ENCODE measurements around the gene ZNF821.

ZNF821 gene

GRCh38 chr16:71854369-71854948 lies 29.5 kb downstream of the ZNF821 start:
- no peaks in the 10 kb centered on the region for H3K4me1 ChIP-seq (ENCODE audit: control insufficient read depth, insufficient read depth, low read length)
- no peak overlapping the region for H3K4me3 ChIP-seq (ENCODE audit: low read length)
- no peak overlapping the region for H3K9ac ChIP-seq (ENCODE audit: low read depth, low read length)
- H3K9me3 ChIP-seq (replicated peaks; ENCODE audit: low read length): no peaks in the 10 kb centered on the region
- no peaks in the 10 kb centered on the region for H3K27me3 ChIP-seq (ENCODE audit: control insufficient read depth, insufficient read depth, low read length)
- H3K36me3 ChIP-seq (ENCODE audit: insufficient read depth, low read length): peaks cover 50% of the 10 kb centered on the region
- no peak overlapping the region for H3K4me2 ChIP-seq (ENCODE audit: low read length)

DNA sequence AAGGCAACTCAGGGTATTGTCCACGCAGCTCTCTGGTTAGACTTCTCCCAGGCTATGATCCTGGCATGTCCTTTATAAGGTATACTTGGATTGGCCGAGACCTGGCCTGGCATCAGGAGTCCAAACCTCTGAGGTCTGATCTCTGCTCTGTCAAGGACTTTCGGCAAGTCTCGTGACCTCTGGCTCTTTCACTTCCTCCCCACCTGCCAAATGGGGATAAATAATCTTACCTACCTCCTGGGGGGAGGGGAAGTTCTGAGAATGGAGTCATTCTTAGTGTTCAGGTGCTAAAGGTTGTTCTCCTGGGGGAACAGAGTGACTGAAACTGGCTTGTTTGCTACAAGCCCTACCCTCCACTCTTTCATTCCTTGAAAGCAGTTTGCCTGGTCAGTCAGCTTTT lies 30.6 kb downstream of the ZNF821 start:
- no peaks in the 10 kb centered on the region for H3K9me3 ChIP-seq (replicated peaks; ENCODE audit: low read length)
- no peaks in the 10 kb centered on the region for H3K4me1 ChIP-seq (ENCODE audit: control insufficient read depth, insufficient read depth, low read length)
- peaks cover 54% of the 10 kb centered on the region for H3K36me3 ChIP-seq (ENCODE audit: insufficient read depth, low read length)
- no peaks in the 10 kb centered on the region for H3K27me3 ChIP-seq (ENCODE audit: control insufficient read depth, insufficient read depth, low read length)
- H3K9ac ChIP-seq (ENCODE audit: low read depth, low read length): no peak overlapping the region
- no peak overlapping the region for H3K4me2 ChIP-seq (ENCODE audit: low read length)
- H3K4me3 ChIP-seq (ENCODE audit: low read length): no peak overlapping the region

DNA sequence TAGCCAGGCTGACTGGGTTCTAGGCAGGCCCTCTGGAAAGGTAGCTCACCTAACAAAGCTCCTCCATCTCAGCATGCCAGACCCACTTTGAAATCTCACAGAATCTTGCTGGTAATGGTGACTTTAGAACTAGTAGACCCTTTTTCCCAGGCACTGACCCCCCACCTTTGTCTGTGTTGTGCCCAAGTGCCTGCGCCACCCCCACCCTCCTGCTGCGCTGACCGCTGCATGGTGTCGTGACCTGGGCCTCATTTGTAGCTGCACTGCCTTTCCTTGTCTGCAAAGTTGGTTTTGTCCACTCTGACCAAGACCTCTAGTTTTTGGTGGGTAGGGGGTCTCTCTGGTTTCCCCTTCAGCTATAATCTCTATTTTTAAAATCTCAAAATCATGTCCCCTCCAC lies 31.4 kb downstream of the ZNF821 start:
- H3K4me1 ChIP-seq (ENCODE audit: control insufficient read depth, insufficient read depth, low read length): no peaks in the 10 kb centered on the region
- no peaks in the 10 kb centered on the region for H3K9me3 ChIP-seq (replicated peaks; ENCODE audit: low read length)
- H3K36me3 ChIP-seq (ENCODE audit: insufficient read depth, low read length): peaks cover 57% of the 10 kb centered on the region
- no peak overlapping the region for H3K4me3 ChIP-seq (ENCODE audit: low read length)
- H3K9ac ChIP-seq (ENCODE audit: low read depth, low read length): no peak overlapping the region
- H3K4me2 ChIP-seq (ENCODE audit: low read length): no peak overlapping the region
- H3K27me3 ChIP-seq (ENCODE audit: control insufficient read depth, insufficient read depth, low read length): no peaks in the 10 kb centered on the region

DNA sequence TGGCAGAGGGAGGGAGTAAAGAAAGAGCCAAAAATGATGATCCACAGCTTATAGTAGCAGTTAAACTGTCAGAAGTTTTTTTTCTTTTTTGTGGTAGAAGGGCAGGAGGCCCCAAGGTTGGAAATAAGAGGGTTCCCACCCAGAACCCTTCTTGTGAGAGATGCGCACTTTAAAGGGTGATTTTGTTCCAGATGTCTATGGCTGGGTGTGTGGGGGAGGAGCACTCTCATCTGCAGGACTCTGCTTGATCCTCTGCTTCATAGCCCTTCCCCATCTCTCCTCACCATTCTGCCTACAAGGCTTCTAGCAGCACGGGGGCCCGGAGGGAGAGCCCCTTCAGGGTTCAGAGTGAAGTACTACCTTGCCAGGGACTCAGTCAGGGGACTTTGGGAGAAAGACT lies 31.8 kb downstream of the ZNF821 start:
- Histone ChIP-seq H3K4me3 (ENCODE audit: low read length) (no peak overlapping the region), H3K36me3 (ENCODE audit: insufficient read depth, low read length) (peaks cover 53% of the 10 kb centered on the region)

GRCh38 chr16:71851746-71852145 lies 32.2 kb downstream of the ZNF821 start:
- Histone ChIP-seq H3K36me3 (ENCODE audit: insufficient read depth, low read length) (peaks cover 53% of the 10 kb centered on the region), H3K9ac (ENCODE audit: low read depth, low read length) (no peak overlapping the region), H3K27me3 (ENCODE audit: control insufficient read depth, insufficient read depth, low read length) (no peaks in the 10 kb centered on the region)

More for the DNA sequence above, 31.8 kb downstream of the ZNF821 start:
- H3K9me3 ChIP-seq (replicated peaks; ENCODE audit: low read length): no peaks in the 10 kb centered on the region
- H3K4me1 ChIP-seq (ENCODE audit: control insufficient read depth, insufficient read depth, low read length): peaks cover 1% of the 10 kb centered on the region
- H3K27me3 ChIP-seq (ENCODE audit: control insufficient read depth, insufficient read depth, low read length): no peaks in the 10 kb centered on the region
- H3K4me2 ChIP-seq (ENCODE audit: low read length): no peak overlapping the region
- no peak overlapping the region for H3K9ac ChIP-seq (ENCODE audit: low read depth, low read length)

DNA sequence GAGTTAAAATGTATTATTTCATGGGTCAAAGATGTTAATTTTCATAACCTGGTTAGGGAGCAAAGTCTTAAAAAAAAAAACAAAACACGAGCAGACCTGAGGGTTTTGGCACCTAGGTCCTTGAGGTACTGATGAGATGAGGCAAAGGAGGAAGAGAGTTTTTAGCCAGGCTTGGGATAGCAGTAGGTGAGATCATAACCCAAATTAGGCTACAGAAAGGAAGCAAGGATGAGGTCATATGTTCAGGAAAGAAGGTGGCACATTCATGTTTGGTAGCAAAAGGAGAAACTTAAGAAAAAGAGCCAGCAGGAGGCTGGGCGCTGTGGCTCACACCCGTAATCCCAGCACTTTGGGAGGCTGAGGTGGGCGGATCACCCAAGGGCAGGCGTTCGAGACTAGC lies 35.4 kb downstream of the ZNF821 start:
- Histone ChIP-seq H3K36me3 (ENCODE audit: insufficient read depth, low read length) (peaks cover 48% of the 10 kb centered on the region), H3K4me3 (ENCODE audit: low read length) (no peak overlapping the region), H3K9ac (ENCODE audit: low read depth, low read length) (no peak overlapping the region), H3K4me1 (ENCODE audit: control insufficient read depth, insufficient read depth, low read length) (peaks cover 8% of the 10 kb centered on the region), H3K4me2 (ENCODE audit: low read length) (no peak overlapping the region), H3K27me3 (ENCODE audit: control insufficient read depth, insufficient read depth, low read length) (no peaks in the 10 kb centered on the region), H3K9me3 (replicated peaks; ENCODE audit: low read length) (no peaks in the 10 kb centered on the region)

More at GRCh38 chr16:71851746-71852145, 32.2 kb downstream of the ZNF821 start:
- Histone ChIP-seq H3K4me3 (ENCODE audit: low read length) (no peak overlapping the region), H3K4me1 (ENCODE audit: control insufficient read depth, insufficient read depth, low read length) (peaks cover 5% of the 10 kb centered on the region), H3K9me3 (replicated peaks; ENCODE audit: low read length) (no peaks in the 10 kb centered on the region), H3K4me2 (ENCODE audit: low read length) (no peak overlapping the region)

DNA sequence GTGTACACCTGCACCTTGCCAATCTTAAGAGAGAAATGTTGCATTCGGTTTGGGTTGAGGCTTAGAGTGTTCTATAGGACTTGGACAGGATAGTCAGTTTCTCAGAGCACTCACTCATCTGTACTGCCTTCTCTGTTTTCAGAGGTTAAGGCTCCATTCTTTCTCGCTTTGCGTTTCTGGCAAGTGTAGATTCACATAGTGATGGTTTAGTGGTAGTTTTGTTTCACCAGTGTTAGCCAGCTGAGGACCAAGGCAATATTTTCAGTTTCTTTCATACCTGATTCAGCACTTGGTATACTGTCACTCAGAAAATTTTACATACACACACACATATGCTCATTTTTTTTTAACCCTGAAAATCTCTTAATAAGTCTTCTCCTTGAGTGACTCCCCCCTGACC lies 36.9 kb downstream of the ZNF821 start:
- peaks cover 8% of the 10 kb centered on the region for H3K4me1 ChIP-seq (ENCODE audit: control insufficient read depth, insufficient read depth, low read length)
- H3K4me2 ChIP-seq (ENCODE audit: low read length): peak overlapping the region; percentile 93
- H3K27me3 ChIP-seq (ENCODE audit: control insufficient read depth, insufficient read depth, low read length): no peaks in the 10 kb centered on the region
- peak overlapping the region; percentile 99 for H3K4me3 ChIP-seq (ENCODE audit: low read length)
- peaks cover 40% of the 10 kb centered on the region for H3K36me3 ChIP-seq (ENCODE audit: insufficient read depth, low read length)
- peak overlapping the region; percentile 97 for H3K9ac ChIP-seq (ENCODE audit: low read depth, low read length)
- no peaks in the 10 kb centered on the region for H3K9me3 ChIP-seq (replicated peaks; ENCODE audit: low read length)

DNA sequence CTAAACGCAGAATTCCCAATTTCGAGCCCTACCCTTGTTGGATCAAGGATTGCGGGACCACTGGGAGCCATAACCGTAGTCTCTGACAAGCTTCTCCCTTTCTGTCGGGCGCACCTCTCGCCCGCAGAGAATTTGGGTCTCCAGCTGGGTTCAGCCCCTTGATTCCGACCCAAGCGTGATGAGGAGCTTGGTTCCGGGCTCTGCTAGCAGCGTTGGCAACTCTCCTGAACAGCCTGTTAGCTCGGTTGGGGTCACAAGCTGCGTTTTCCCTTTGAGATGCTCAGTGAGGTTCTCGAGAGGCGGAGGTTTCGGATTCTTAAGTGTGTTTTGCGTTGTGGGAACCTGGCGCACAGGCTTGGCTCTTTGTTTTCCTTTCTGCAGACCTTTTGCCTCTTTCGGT lies 37.6 kb downstream of the ZNF821 start:
- peak overlapping the region; percentile 93 for H3K4me2 ChIP-seq (ENCODE audit: low read length)
- peaks cover 36% of the 10 kb centered on the region for H3K36me3 ChIP-seq (ENCODE audit: insufficient read depth, low read length)
- H3K4me1 ChIP-seq (ENCODE audit: control insufficient read depth, insufficient read depth, low read length): peaks cover 8% of the 10 kb centered on the region
- H3K27me3 ChIP-seq (ENCODE audit: control insufficient read depth, insufficient read depth, low read length): no peaks in the 10 kb centered on the region
- H3K4me3 ChIP-seq (ENCODE audit: low read length): peak overlapping the region; percentile 99
- H3K9me3 ChIP-seq (replicated peaks; ENCODE audit: low read length): no peaks in the 10 kb centered on the region
- peak overlapping the region; percentile 97 for H3K9ac ChIP-seq (ENCODE audit: low read depth, low read length)

- H3K36me3 ChIP-seq (ENCODE audit: insufficient read depth, low read length): peaks cover 30% of the 10 kb centered on the region
- no peaks in the 10 kb centered on the region for H3K27me3 ChIP-seq (ENCODE audit: control insufficient read depth, insufficient read depth, low read length)
- H3K4me1 ChIP-seq (ENCODE audit: control insufficient read depth, insufficient read depth, low read length): peaks cover 8% of the 10 kb centered on the region
- no peaks in the 10 kb centered on the region for H3K9me3 ChIP-seq (replicated peaks; ENCODE audit: low read length)
- H3K4me2 ChIP-seq (ENCODE audit: low read length): peak within 1 kb of the TSS; percentile 93
- peak within 1 kb of the TSS; percentile 97 for H3K9ac ChIP-seq (ENCODE audit: low read depth, low read length)
- peak within 1 kb of the TSS; percentile 99 for H3K4me3 ChIP-seq (ENCODE audit: low read length)
Observed at GRCh38 chr16:71845639-71846430, 38.1 kb downstream of the ZNF821 start, which contains the start of gene ATXN1L. Gene ATXN1L, plus strand, starts transcription at chr16:71845976. Its CDS starts 3,765 bp downstream, at chr16:71849741.

DNA sequence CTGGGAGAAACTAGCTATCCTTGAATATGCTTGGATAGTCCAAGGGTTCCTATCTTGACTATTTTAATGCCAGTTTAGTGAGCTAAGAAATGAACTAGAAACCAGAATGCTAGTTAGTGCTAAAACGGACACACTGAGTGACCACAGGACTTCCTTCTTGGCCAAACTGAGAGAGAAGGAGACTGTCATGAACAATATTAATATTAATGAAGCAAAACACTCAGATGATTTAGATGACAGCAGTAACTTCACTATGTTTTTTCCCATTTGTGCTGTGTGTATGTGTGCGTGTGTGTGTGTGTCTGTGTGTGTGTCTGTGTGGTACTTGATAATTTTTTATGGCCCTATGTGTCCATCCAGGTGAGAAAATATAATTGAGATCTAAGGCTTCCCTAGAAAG lies 40.4 kb downstream of the ZNF821 start:
- no peaks in the 10 kb centered on the region for H3K27me3 ChIP-seq (ENCODE audit: control insufficient read depth, insufficient read depth, low read length)
- H3K4me1 ChIP-seq (ENCODE audit: control insufficient read depth, insufficient read depth, low read length): peaks cover 8% of the 10 kb centered on the region
- no peak overlapping the region for H3K9ac ChIP-seq (ENCODE audit: low read depth, low read length)
- H3K4me3 ChIP-seq (ENCODE audit: low read length): no peak overlapping the region
- no peaks in the 10 kb centered on the region for H3K9me3 ChIP-seq (replicated peaks; ENCODE audit: low read length)
- peaks cover 9% of the 10 kb centered on the region for H3K36me3 ChIP-seq (ENCODE audit: insufficient read depth, low read length)
- no peak overlapping the region for H3K4me2 ChIP-seq (ENCODE audit: low read length)

GRCh38 chr16:71840052-71840451 lies 43.9 kb downstream of the ZNF821 start:
- Histone ChIP-seq H3K9me3 (replicated peaks; ENCODE audit: low read length) (no peaks in the 10 kb centered on the region), H3K4me1 (ENCODE audit: control insufficient read depth, insufficient read depth, low read length) (no peaks in the 10 kb centered on the region), H3K9ac (ENCODE audit: low read depth, low read length) (no peak overlapping the region)

DNA sequence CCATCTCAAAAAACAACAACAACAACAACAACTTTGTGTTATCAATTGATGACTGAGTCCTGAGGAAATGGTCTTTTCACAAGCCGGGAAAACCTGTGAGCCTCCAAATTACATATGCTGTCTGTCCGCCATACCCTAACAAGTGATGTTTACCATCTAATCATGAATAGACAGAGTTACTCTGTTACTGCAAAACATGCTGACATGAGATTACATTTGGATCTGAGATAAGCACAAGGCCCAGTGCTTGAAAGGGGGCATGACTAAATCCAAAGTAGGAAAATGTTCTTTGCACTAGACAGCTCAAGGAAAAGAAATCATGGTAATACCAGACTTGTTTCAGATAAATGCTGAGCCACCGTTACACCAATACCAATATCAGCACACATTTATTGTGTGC lies 46.8 kb downstream of the ZNF821 start:
- no peak overlapping the region for H3K4me2 ChIP-seq (ENCODE audit: low read length)
- H3K36me3 ChIP-seq (ENCODE audit: insufficient read depth, low read length): no peaks in the 10 kb centered on the region
- no peaks in the 10 kb centered on the region for H3K9me3 ChIP-seq (replicated peaks; ENCODE audit: low read length)
- no peaks in the 10 kb centered on the region for H3K27me3 ChIP-seq (ENCODE audit: control insufficient read depth, insufficient read depth, low read length)
- no peaks in the 10 kb centered on the region for H3K4me1 ChIP-seq (ENCODE audit: control insufficient read depth, insufficient read depth, low read length)
- no peak overlapping the region for H3K9ac ChIP-seq (ENCODE audit: low read depth, low read length)
- no peak overlapping the region for H3K4me3 ChIP-seq (ENCODE audit: low read length)

More at GRCh38 chr16:71840052-71840451, 43.9 kb downstream of the ZNF821 start:
- H3K4me3 ChIP-seq (ENCODE audit: low read length): no peak overlapping the region
- no peak overlapping the region for H3K4me2 ChIP-seq (ENCODE audit: low read length)
- no peaks in the 10 kb centered on the region for H3K36me3 ChIP-seq (ENCODE audit: insufficient read depth, low read length)
- no peaks in the 10 kb centered on the region for H3K27me3 ChIP-seq (ENCODE audit: control insufficient read depth, insufficient read depth, low read length)
